HepG2 (cell line): Measurements from ENCODE around the gene ETFRF1. TPM values are rescaled to one million over a fixed set of nuclear protein-coding genes. Genes with fewer than 3 reads are reported as not detected.

Experiments
- AGO2 ChIP-seq: fragments of 200-400 bp; formaldehyde crosslinking; optimal IDR thresholded peaks from 2 replicates; pipeline ENCODE3; 2017; ENCODE audit warnings: mild to moderate bottlenecking, low read depth, low read length, moderate library complexity
- BCL6 ChIP-seq: IDR thresholded peaks from 2 replicates; pipeline ENCODE4 v1.6.1; 2016; ENCODE audit warnings: missing genetic modification reagents, missing compliant biosample characterization
- KDM2A ChIP-seq: sonication (generic); formaldehyde crosslinking; IDR thresholded peaks from 2 replicates; pipeline ENCODE4 v1.4.0; 2020; ENCODE audit warnings: low read depth, missing genetic modification reagents, borderline replicate concordance
- MXD4 ChIP-seq: IDR thresholded peaks from 2 replicates; pipeline ENCODE4 v1.6.1; 2016; ENCODE audit warnings: mild to moderate bottlenecking, missing biosample characterization, missing genetic modification reagents
- NCOA1 ChIP-seq: sonication (generic); formaldehyde crosslinking; IDR thresholded peaks from 2 replicates; pipeline ENCODE4 v1.9.0; 2021; ENCODE audit warnings: missing genetic modification reagents
- NFKBIZ ChIP-seq: IDR thresholded peaks from 2 replicates; pipeline ENCODE4 v1.6.1; 2018; ENCODE audit warnings: missing genetic modification reagents, missing compliant biosample characterization
- POLR2AphosphoS5 ChIP-seq: IDR thresholded peaks from 2 replicates; pipeline ENCODE4 v1.6.1; 2012; ENCODE audit warnings: low read depth, low read length
- RFX5 ChIP-seq: IDR thresholded peaks from 2 replicates; pipeline ENCODE4 v1.6.1; 2011; ENCODE audit warnings: low read depth, low read length, improper control_type of control experiment
- RNF2 ChIP-seq: fragments of 450-650 bp; conservative IDR thresholded peaks from 2 replicates; pipeline ENCODE4 v1.6.1; 2016; ENCODE audit warnings: low read depth
- RXRA ChIP-seq: sonication (generic); formaldehyde crosslinking; IDR thresholded peaks from 2 replicates; pipeline ENCODE4 v1.5.1; 2020; ENCODE audit warnings: missing genetic modification reagents
- SMYD3 ChIP-seq: sonication (generic); formaldehyde crosslinking; IDR thresholded peaks from 2 replicates; pipeline ENCODE4 v1.8.1; 2023; ENCODE audit warnings: mild to moderate bottlenecking, missing genetic modification reagents
- SUZ12 ChIP-seq: fragments of 150-350 bp; IDR thresholded peaks from 2 replicates; pipeline ENCODE4 v1.6.1; 2014; ENCODE audit warnings: low read depth, low read length
- THAP11 ChIP-seq: IDR thresholded peaks from 2 replicates; pipeline ENCODE4 v1.6.1; 2016; ENCODE audit warnings: missing biosample characterization, missing genetic modification reagents
- ZFP1 ChIP-seq: IDR thresholded peaks from 2 replicates; pipeline ENCODE4 v1.6.1; 2016
- ZNF224 ChIP-seq: sonication (generic); formaldehyde crosslinking; IDR thresholded peaks from 2 replicates; pipeline ENCODE4 v1.5.0; 2020; ENCODE audit warnings: mild to moderate bottlenecking, missing genetic modification reagents
- ZNF230 ChIP-seq: sonication (generic); formaldehyde crosslinking; IDR thresholded peaks from 2 replicates; pipeline ENCODE4 v1.4.0; 2020; ENCODE audit warnings: mild to moderate bottlenecking, missing genetic modification reagents
- ZNF354B ChIP-seq: sonication (generic); formaldehyde crosslinking; IDR thresholded peaks from 2 replicates; pipeline ENCODE4 v1.8.0; 2022; ENCODE audit warnings: mild to moderate bottlenecking, missing genetic modification reagents
- ZNF737 ChIP-seq: sonication (generic); formaldehyde crosslinking; IDR thresholded peaks from 2 replicates; pipeline ENCODE4 v1.5.0; 2020; ENCODE audit warnings: missing genetic modification reagents, mild to moderate bottlenecking, borderline replicate concordance
- ZNF773 ChIP-seq: sonication (generic); formaldehyde crosslinking; IDR thresholded peaks from 2 replicates; pipeline ENCODE4 v1.4.0; 2020; ENCODE audit warnings: missing genetic modification reagents, borderline replicate concordance
- ZNF883 ChIP-seq: sonication (generic); formaldehyde crosslinking; IDR thresholded peaks from 2 replicates; pipeline ENCODE4 v1.5.1; 2020; ENCODE audit warnings: mild to moderate bottlenecking, missing genetic modification reagents; ENCODE audit errors: not compliant biosample characterization
- polyA plus RNA-seq, 8 experiments: library from polyadenylated mRNA; depleted of rRNA in 3 of 8; stranded (reverse) in 7 of 8; unstranded in 1 of 8; fragments of >200 nt; fragmentation: Illumina TruSeq in 4 of 8; extraction: Trizol in 4 of 8; gene quantifications; 2 replicates each; pipeline versions ENCODE4 v1.2.1 to v1.2.3, GENCODE V29; 2011 to 2016; ENCODE audit warnings: low read depth in 4 of 8, missing spikeins in 1 of 8, mixed read lengths in 1 of 8; ENCODE audit not compliant: insufficient read depth in 1 of 8
- total RNA-seq, 5 experiments: library from RNA; depleted of rRNA; stranded (reverse); fragments of >200 nt; fragmentation: Illumina TruSeq; extraction: Trizol; gene quantifications; 2 replicates each; pipeline ENCODE4 v1.2.3, GENCODE V29; 2016; ENCODE audit warnings: low read depth in 1 of 5
- TF ChIP-seq, protein P1 (sequence below): sonication (generic); formaldehyde crosslinking; IDR thresholded peaks from 2 replicates; pipeline ENCODE4 v1.4.0; 2020; ENCODE audit warnings: missing genetic modification reagents
- TF ChIP-seq, protein P2 (sequence below): sonication (generic); formaldehyde crosslinking; IDR thresholded peaks from 2 replicates; pipeline ENCODE4 v1.4.0; 2020; ENCODE audit warnings: missing genetic modification reagents
- TF ChIP-seq, protein P3 (sequence below), 2 experiments: fragments of 450-650 bp in 1 of 2; sonication (generic) in 1 of 2; formaldehyde crosslinking; IDR thresholded peaks; 2 replicates each; pipeline versions ENCODE4 v1.5.0 to v1.8.0; 2020 to 2022; ENCODE audit warnings: mild to moderate bottlenecking in 1 of 2, missing genetic modification reagents in 1 of 2
- TF ChIP-seq, protein P4 (sequence below): sonication (generic); formaldehyde crosslinking; IDR thresholded peaks from 2 replicates; pipeline ENCODE4 v1.4.0; 2020; ENCODE audit warnings: missing genetic modification reagents

Gene ETFRF1
- total and polyA plus RNA-seq, 2 of the 13 experiments (the other 11 are each of a cell fraction or from before 2014, with no cell fraction given): 6.8 to 7.0 TPM

DNA sequence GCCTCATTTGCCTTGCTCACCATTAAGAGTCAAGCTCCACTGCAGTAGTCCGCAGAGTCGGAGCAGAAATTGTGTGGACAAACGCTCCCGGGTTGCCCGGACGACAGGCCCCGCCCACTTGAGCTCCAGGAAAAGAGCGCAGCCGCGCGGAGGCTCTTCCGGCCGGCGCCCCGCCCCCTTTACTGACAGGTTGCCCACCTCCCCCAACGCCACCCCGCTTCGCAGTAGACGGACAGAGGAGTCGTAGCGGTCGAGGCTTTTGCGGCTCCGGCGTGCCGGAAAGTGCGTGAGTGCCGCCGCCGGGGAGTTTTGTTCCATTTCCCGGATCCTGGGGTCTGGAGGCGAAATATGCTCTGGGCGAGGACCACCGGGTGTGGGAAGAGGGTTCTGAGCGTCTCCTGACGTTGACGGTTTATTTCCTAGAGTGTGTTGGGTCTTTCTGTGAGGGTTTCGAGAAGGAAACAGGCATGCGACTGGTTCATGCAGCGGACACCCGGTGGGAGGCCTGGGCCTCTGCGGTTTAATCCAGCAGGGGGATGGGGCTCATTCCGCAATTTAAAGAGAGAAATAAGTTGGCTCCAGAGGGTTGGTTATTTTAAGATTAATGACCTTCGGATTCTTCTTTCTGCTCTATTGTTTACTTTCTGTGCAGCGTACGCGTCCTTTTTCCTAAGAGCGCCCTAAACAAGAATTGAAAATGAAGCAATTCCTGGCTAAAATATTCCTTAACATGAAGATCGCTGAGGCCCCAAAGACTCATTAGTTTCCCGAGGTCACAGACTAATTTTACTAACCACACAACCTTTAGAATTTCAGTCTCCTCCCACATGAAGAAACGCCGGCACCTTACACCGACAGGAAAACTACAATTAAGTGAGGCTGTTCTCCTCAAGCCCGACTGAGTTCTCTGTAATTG is at the start of gene ETFRF1, which contains the start of gene DNAI7 (continued):
- peak; percentile 63; the same call in 1 of the 2 replicates for TF ChIP-seq RNF2
- peak; percentile 68 for TF ChIP-seq ZNF883 (CRISPR knock-in tag)
- peak; percentile 82; the same call in 1 of the 2 replicates for TF ChIP-seq ZNF224 (CRISPR knock-in tag)
- TF ChIP-seq NFKBIZ: no peak
- TF ChIP-seq, protein P1, sequence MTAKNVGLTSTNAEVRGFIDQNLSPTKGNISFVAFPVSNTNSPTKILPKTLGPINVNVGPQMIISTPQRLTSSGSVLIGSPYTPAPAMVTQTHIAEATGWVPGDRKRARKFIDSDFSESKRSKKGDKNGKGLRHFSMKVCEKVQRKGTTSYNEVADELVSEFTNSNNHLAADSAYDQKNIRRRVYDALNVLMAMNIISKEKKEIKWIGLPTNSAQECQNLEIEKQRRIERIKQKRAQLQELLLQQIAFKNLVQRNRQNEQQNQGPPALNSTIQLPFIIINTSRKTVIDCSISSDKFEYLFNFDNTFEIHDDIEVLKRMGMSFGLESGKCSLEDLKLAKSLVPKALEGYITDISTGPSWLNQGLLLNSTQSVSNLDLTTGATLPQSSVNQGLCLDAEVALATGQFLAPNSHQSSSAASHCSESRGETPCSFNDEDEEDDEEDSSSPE (CRISPR knock-in tag): peak; percentile 36; the same call in 1 of the 2 replicates
- peak; percentile 74 for TF ChIP-seq MXD4
- no peak for TF ChIP-seq ZFP1
- TF ChIP-seq, protein P2, sequence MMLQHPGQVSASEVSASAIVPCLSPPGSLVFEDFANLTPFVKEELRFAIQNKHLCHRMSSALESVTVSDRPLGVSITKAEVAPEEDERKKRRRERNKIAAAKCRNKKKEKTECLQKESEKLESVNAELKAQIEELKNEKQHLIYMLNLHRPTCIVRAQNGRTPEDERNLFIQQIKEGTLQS (CRISPR knock-in tag): 0 out of 2 replicates have a peak, but pooled peaks have one; percentile 11
- TF ChIP-seq BCL6 (CRISPR knock-in tag): peak; percentile 45; the same call in 1 of the 2 replicates
- TF ChIP-seq, protein P3, sequence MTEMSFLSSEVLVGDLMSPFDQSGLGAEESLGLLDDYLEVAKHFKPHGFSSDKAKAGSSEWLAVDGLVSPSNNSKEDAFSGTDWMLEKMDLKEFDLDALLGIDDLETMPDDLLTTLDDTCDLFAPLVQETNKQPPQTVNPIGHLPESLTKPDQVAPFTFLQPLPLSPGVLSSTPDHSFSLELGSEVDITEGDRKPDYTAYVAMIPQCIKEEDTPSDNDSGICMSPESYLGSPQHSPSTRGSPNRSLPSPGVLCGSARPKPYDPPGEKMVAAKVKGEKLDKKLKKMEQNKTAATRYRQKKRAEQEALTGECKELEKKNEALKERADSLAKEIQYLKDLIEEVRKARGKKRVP (CRISPR knock-in tag; IDR thresholded peaks at IDR 0.05): 0 out of 4 replicates have a peak, but pooled peaks of 1 of the 2 experiments have one; percentile 33
- peak; percentile 74 for TF ChIP-seq THAP11 (CRISPR knock-in tag)
- TF ChIP-seq RFX5: no peak
- no peak; the same call in 1 of the 2 replicates for TF ChIP-seq RXRA (CRISPR knock-in tag)
- peak; percentile 81; the same call in 1 of the 2 replicates for TF ChIP-seq ZNF230 (CRISPR knock-in tag)
- TF ChIP-seq KDM2A: peak; percentile 90
- no peak for TF ChIP-seq ZNF354B
- TF ChIP-seq, protein P4, sequence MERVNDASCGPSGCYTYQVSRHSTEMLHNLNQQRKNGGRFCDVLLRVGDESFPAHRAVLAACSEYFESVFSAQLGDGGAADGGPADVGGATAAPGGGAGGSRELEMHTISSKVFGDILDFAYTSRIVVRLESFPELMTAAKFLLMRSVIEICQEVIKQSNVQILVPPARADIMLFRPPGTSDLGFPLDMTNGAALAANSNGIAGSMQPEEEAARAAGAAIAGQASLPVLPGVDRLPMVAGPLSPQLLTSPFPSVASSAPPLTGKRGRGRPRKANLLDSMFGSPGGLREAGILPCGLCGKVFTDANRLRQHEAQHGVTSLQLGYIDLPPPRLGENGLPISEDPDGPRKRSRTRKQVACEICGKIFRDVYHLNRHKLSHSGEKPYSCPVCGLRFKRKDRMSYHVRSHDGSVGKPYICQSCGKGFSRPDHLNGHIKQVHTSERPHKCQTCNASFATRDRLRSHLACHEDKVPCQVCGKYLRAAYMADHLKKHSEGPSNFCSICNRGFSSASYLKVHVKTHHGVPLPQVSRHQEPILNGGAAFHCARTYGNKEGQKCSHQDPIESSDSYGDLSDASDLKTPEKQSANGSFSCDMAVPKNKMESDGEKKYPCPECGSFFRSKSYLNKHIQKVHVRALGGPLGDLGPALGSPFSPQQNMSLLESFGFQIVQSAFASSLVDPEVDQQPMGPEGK (CRISPR knock-in tag): 0 out of 2 replicates have a peak, but pooled peaks have one; percentile 28
- no peak for TF ChIP-seq ZNF737 (CRISPR knock-in tag)
- TF ChIP-seq SMYD3 (CRISPR knock-in tag): no peak
- peak; percentile 88 for TF ChIP-seq POLR2AphosphoS5
- peak; percentile 54 for TF ChIP-seq AGO2
- TF ChIP-seq SUZ12: no peak
- TF ChIP-seq ZNF773: no peak
- 0 out of 2 replicates have a peak, but pooled peaks have one; percentile 36 for TF ChIP-seq NCOA1 (CRISPR knock-in tag)
